Stomach (tissue), 9 donors: ENCODE data around the gene MYH14. TPM values are rescaled to one million over a fixed set of nuclear protein-coding genes. Genes with fewer than 3 reads are reported as not detected.

Experiments
- DNase-seq, 2 donors: peaks; one replicate each; pipeline versions ENCODE4 v3.0.0 to v3.0.0-alpha.2; 2013 to 2019
- H3K27ac ChIP-seq, 5 donors: fragments of 200-600 bp in 4 of 5; sonication (generic) in 4 of 5; one replicate each; pipeline ENCODE4 v1.5.1; 2013 to 2019; ENCODE audit warnings: mild to moderate bottlenecking in 1 of 5, moderate library complexity in 1 of 5
- H3K27me3 ChIP-seq, 3 donors: fragments of 200-600 bp; sonication (generic); one replicate each; pipeline ENCODE4 v1.5.1; 2017 to 2019; ENCODE audit warnings: mixed run types in 1 of 3
- H3K36me3 ChIP-seq, 4 donors: fragments of 200-600 bp; sonication (generic); 1 replicate in 3 of 4; 2 replicates in 1 of 4; pipeline ENCODE4 v1.5.1; 2016 to 2019
- H3K4me1 ChIP-seq, 4 donors: fragments of 200-600 bp; sonication (generic); one replicate each; pipeline ENCODE4 v1.5.1; 2016 to 2019
- H3K4me3 ChIP-seq, 4 donors: fragments of 200-600 bp; sonication (generic) in 3 of 4; one replicate each; pipeline ENCODE4 v1.5.1; 2016 to 2019; ENCODE audit warnings: mild to moderate bottlenecking in 1 of 4
- H3K9me3 ChIP-seq, 4 donors: fragments of 200-600 bp; sonication (generic); one replicate each; pipeline ENCODE4 v1.5.1; 2016 to 2019
- CTCF ChIP-seq, 7 experiments: fragments of 450-650 bp in 4 of 7; fragments of 200-600 bp in 3 of 7; sonication (generic) in 3 of 7; IDR thresholded peaks; one replicate each; pipeline ENCODE4 v1.5.1; 2016 to 2019; ENCODE audit warnings: antibody characterized with exemption in 7 of 7, control low read depth in 2 of 7, mild to moderate bottlenecking in 1 of 7
- EP300 ChIP-seq: sonication (generic); formaldehyde crosslinking; IDR thresholded peaks from one replicate; pipeline ENCODE4 v1.6.1; 2017; ENCODE audit warnings: antibody characterized with exemption
- POLR2A ChIP-seq, 4 donors: fragments of 450-650 bp; IDR thresholded peaks; one replicate each; pipeline ENCODE4 v1.6.1; 2016; ENCODE audit warnings: antibody characterized with exemption in 4 of 4, control low read depth in 2 of 4, mild to moderate bottlenecking in 1 of 4, moderate library complexity in 1 of 4
- POLR2AphosphoS5 ChIP-seq, 3 donors: sonication (generic); formaldehyde crosslinking; IDR thresholded peaks; one replicate each; pipeline ENCODE4 v1.6.1; 2016; ENCODE audit warnings: antibody characterized with exemption in 3 of 3
- WGBS, 5 donors: extraction: QIAGEN DNeasy Blood & Tissue Kit in 3 of 5; methylation state at CpG; one replicate each; pipeline versions ENCODE4 v1.1.5 to v1.1.7; 2013 to 2018; 5-methylcytosine and 5-hydroxymethylcytosine counted together
- intact Hi-C: fragments of 100-400 bp; cut with DNase I; formaldehyde crosslinking; loops from one replicate; pipeline ENCODE4 v1.15.1; 2023; ENCODE audit warnings: low total_unique reads
- polyA plus RNA-seq, 3 donors: library from polyadenylated mRNA; stranded (reverse); fragments of 200-250 nt; gene quantifications; one replicate each; pipeline ENCODE4 v1.2.3, GENCODE V29; 2013
- total RNA-seq, 5 donors: library from RNA; depleted of rRNA; stranded (reverse); fragments of >200 nt; gene quantifications; one replicate each; pipeline versions ENCODE4 v1.1.0 to v1.2.3, GENCODE V29; 2014 to 2016
- donor health status: healthy with polysubstance abuse.
- donor health status: Bipolar disorder and iron deficiency.
- donor health status: healthy.

MYH14 gene
- total and polyA plus RNA-seq, 8 donors, result 21.6 to 392 (median 43.4) TPM

DNA sequence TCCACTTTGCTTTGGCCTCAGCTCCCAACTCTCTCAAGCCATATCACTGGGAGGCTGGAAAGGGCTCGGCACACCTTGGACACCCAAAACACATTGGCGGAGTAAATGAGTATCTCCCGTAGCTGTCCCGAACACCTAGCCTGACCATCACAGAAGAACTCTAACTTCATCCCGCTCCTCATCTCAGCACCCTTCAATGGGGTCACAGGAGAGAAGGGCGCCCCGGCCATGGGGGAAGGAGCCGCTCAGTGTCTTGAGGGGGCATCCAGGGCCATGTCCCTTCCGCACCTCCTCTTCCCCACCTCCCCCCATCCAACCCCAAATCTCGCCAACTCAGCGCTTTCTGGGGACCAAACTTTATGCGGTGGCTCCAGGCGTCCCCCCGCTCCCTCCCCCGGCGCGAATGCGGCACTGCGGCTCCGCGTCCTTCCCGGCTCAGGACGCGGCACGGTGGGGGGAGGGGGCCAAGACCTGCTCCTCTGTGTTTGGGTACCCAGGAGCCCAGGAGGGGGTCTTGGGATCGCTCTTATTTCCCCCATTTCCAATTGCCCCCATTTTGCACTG is 122.8 kb downstream of the MYH14 start:
- H3K4me1 ChIP-seq, result peaks cover 19 to 48% (median 38%) of the 10 kb centered on the region in 4 donors
- peaks cover 6 to 77% (median 52%) of the 10 kb centered on the region in 3 donors for H3K27me3 ChIP-seq
- WGBS, 5 donors, result 4 to 7% (median 5%) methylated on average over 25 to 26 of the region's 26 CpGs
- TF ChIP-seq CTCF (IDR thresholded peaks at IDR 0.05) (no peak), EP300 (no peak), POLR2A (IDR thresholded peaks at IDR 0.05) (no peak), POLR2AphosphoS5 (IDR thresholded peaks at IDR 0.05) (no peak)
- peaks cover 0 to 5% (median 0%) of the 10 kb centered on the region in 4 donors for H3K9me3 ChIP-seq
- no peaks in the 10 kb centered on the region for H3K36me3 ChIP-seq
- H3K4me3 ChIP-seq, result peak overlapping the region in 2 of 4 donors; percentile 7 to 29
- intact Hi-C loops, result no loop called here
- no peak for DNase-seq
- H3K27ac ChIP-seq, result no peak overlapping the region

GRCh38 chr19:50327013-50327412 is 123.6 kb downstream of the MYH14 start:
- Histone ChIP-seq H3K27ac (no peak overlapping the region), H3K36me3 (no peaks in the 10 kb centered on the region), H3K4me3 (no peak overlapping the region), H3K4me1 (peaks cover 22 to 56% (median 43%) of the 10 kb centered on the region in 4 donors), H3K27me3 (peaks cover 6 to 86% (median 59%) of the 10 kb centered on the region in 3 donors), H3K9me3 (peaks cover 0 to 5% (median 0%) of the 10 kb centered on the region in 4 donors)
- TF ChIP-seq CTCF (IDR thresholded peaks at IDR 0.05), result no peak
- no peak for TF ChIP-seq POLR2A (IDR thresholded peaks at IDR 0.05)
- TF ChIP-seq POLR2AphosphoS5 (IDR thresholded peaks at IDR 0.05), result no peak
- no peak for TF ChIP-seq EP300
- no peak for DNase-seq
- 36 to 52% (median 43%) methylated on average over 3 to 4 of the region's 4 CpGs for WGBS, 5 donors
- intact Hi-C loops, result no loop called here

- Histone ChIP-seq H3K4me3 (no peak overlapping the region), H3K27ac (no peak overlapping the region), H3K4me1 (peaks cover 26 to 58% (median 49%) of the 10 kb centered on the region in 4 donors), H3K36me3 (no peaks in the 10 kb centered on the region), H3K27me3 (peaks cover 6 to 90% (median 66%) of the 10 kb centered on the region in 3 donors), H3K9me3 (peaks cover 0 to 5% (median 0%) of the 10 kb centered on the region in 4 donors)
- DNase-seq, result no peak
- TF ChIP-seq POLR2A (IDR thresholded peaks at IDR 0.05) (no peak), EP300 (no peak), CTCF (IDR thresholded peaks at IDR 0.05) (no peak), POLR2AphosphoS5 (IDR thresholded peaks at IDR 0.05) (no peak)
- WGBS, 5 donors, result 16 to 37% (median 22%) methylated on average over 13 to 20 of the region's 20 CpGs
- intact Hi-C loops, result no loop called here
Measured at GRCh38 chr19:50327461-50328223, 124.2 kb downstream of the MYH14 start.

- TF ChIP-seq POLR2AphosphoS5 (IDR thresholded peaks at IDR 0.05) (no peak), POLR2A (IDR thresholded peaks at IDR 0.05) (no peak), CTCF (IDR thresholded peaks at IDR 0.05) (peak in 1 of 7 experiments; percentile 30)
- peaks cover 0 to 5% (median 0%) of the 10 kb centered on the region in 4 donors for H3K9me3 ChIP-seq
- H3K4me1 ChIP-seq, result peaks cover 26 to 64% (median 56%) of the 10 kb centered on the region in 4 donors
- H3K36me3 ChIP-seq, result no peaks in the 10 kb centered on the region
- intact Hi-C loops, result no loop called here
- peak overlapping the region; percentile 27 to 45 (median 38) for H3K4me3 ChIP-seq
- no peak overlapping the region for H3K27ac ChIP-seq
- 1 to 5% (median 4%) methylated on average over 9 to 104 of the region's 104 CpGs for WGBS, 5 donors
- H3K27me3 ChIP-seq, result peaks cover 6 to 93% (median 73%) of the 10 kb centered on the region in 3 donors
- DNase-seq, result no peak
Measured at GRCh38 chr19:50328224-50328872, 124.9 kb downstream of the MYH14 start.
